ENCODE results near the gene WASL.

- TF ChIP-seq POLR2A (IDR thresholded peaks at IDR 0.05; ENCODE audit: low read depth, low read length) (no peak), ESRRA (IDR thresholded peaks at IDR 0.05; ENCODE audit: low read length) (no peak), EZH2 (IDR thresholded peaks at IDR 0.05; ENCODE audit: borderline replicate concordance, control insufficient read depth, low read depth, low read length) (no peak), EP300 (IDR thresholded peaks at IDR 0.05; ENCODE audit: borderline replicate concordance in 1 of 2, control insufficient read depth in 1 of 2, low read depth in 2 of 2, low read length in 2 of 2) (no peak), NFYA (IDR thresholded peaks at IDR 0.05; ENCODE audit: borderline replicate concordance, low read depth, low read length) (no peak), ATF7 (IDR thresholded peaks at IDR 0.05; ENCODE audit: low read depth) (no peak), RAD21 (IDR thresholded peaks at IDR 0.05; ENCODE audit: insufficient read depth, low read depth, low read length) (no peak), SUZ12 (IDR thresholded peaks at IDR 0.05; ENCODE audit: unreplicated experiment) (no peak), NR2F1 (conservative IDR thresholded peaks at IDR 0.05) (no peak), PKNOX1 (IDR thresholded peaks at IDR 0.05) (no peak), JUND (IDR thresholded peaks at IDR 0.05; ENCODE audit: low read depth, low read length) (no peak), CTCF (IDR thresholded peaks at IDR 0.05 in 2 of 3, conservative IDR thresholded peaks at IDR 0.05 in 1 of 3; ENCODE audit: control insufficient read depth in 2 of 3, extremely low read depth in 1 of 3, insufficient read depth in 1 of 3, low read depth in 3 of 3, low read length in 3 of 3) (no peak), FOXM1 (IDR thresholded peaks at IDR 0.05; ENCODE audit: low read depth, low read length) (no peak)
These were observed 30.0 kb downstream of the WASL start for GRCh38 chr7:123718773-123719172.
